K562 (cell line): Measurements from ENCODE around the gene PACS1. TPM values are rescaled to one million over a fixed set of nuclear protein-coding genes. Genes with fewer than 3 reads are reported as not detected.
A peak's percentile ranks its signal among the peaks of the same experiment; 100 is the strongest.

Experiments used
- ATAC-seq: fragments of 200-7000 bp; cut with Tn5 transposase; 3 replicates; pipeline ENCODE4 v1.9.1; 2020; ENCODE audit warnings: moderate library complexity
- BruUV-seq: library from RNA; stranded (reverse); fragments of 400-500 nt; replicated peaks from 2 replicates; lab custom pipeline; 2021; lab: Mats Ljungman, UMichigan
- CTCF ChIA-PET: fragments of 300-600 bp; formaldehyde crosslinking; extraction: SDS; loops from one replicate; lab custom pipeline; 2021; ENCODE audit warnings: low intra/inter-chr PET ratio; lab: Yijun Ruan, JAX
- POLR2A ChIA-PET: fragments of 300-600, 350-650 bp; sonication (Branson Sonifier 250); formaldehyde crosslinking; extraction: SDS; loops from one replicate; lab custom pipeline; 2021; ENCODE audit warnings: antibody characterized with exemption, inconsistent platforms; lab: Yijun Ruan, JAX
- DNase-seq, 4 experiments: peaks; one replicate each; pipeline versions ENCODE4 v3.0.0 to v3.0.0-alpha.2; 2011 to 2018; ENCODE audit warnings: low spot score in 3 of 4, mixed read lengths in 3 of 4; ENCODE audit errors: extremely low read depth in 1 of 4
- FAIRE-seq: peaks from 2 replicates; lab custom pipeline; 2011; peaks lifted over from hg19 to GRCh38; lab: Jason Lieb, UNC
- H2AFZ ChIP-seq: 2 replicates; pipeline ENCODE4 v1.6.0; 2011; ENCODE audit warnings: low read depth, low read length, control low read depth, inconsistent platforms
- H3K27ac ChIP-seq: fragments of 200-600 bp; 3 replicates; pipeline ENCODE4 v1.8.0; 2011; ENCODE audit warnings: low read depth, mild to moderate bottlenecking, control low read depth, inconsistent platforms, low read length, moderate library complexity, mixed read lengths; ENCODE audit errors: extremely low read depth
- H3K27me3 ChIP-seq, 2 experiments: fragments of 300-600 bp in 1 of 2; 2 replicates in 1 of 2; 3 replicates in 1 of 2; pipeline versions ENCODE4 v1.6.0 to v1.8.0; 2011; ENCODE audit warnings: inconsistent platforms in 2 of 2, low read length in 2 of 2, mild to moderate bottlenecking in 1 of 2, mixed read lengths in 1 of 2, moderate library complexity in 1 of 2; ENCODE audit not compliant: control insufficient read depth in 2 of 2, insufficient read depth in 2 of 2
- H3K36me3 ChIP-seq: fragments of 300-600 bp; 3 replicates; pipeline ENCODE4 v1.8.0; 2011; ENCODE audit warnings: mild to moderate bottlenecking, low read length, inconsistent platforms; ENCODE audit not compliant: control insufficient read depth, insufficient read depth
- H3K4me1 ChIP-seq, 2 experiments: fragments of 200-600 bp in 1 of 2; replicated peaks in 1 of 2; 2 replicates in 1 of 2; 3 replicates in 1 of 2; pipeline versions ENCODE4 v1.5.1 to v1.8.0; 2011; ENCODE audit warnings: inconsistent platforms in 2 of 2, low read length in 2 of 2, mild to moderate bottlenecking in 1 of 2, mixed read lengths in 1 of 2, moderate library complexity in 1 of 2; ENCODE audit not compliant: control insufficient read depth in 2 of 2, insufficient read depth in 2 of 2
- H3K4me2 ChIP-seq: 2 replicates; pipeline ENCODE4 v1.6.1; 2011; ENCODE audit warnings: low read length, control low read depth, inconsistent platforms, mixed read lengths; ENCODE audit not compliant: insufficient read depth
- H3K4me3 ChIP-seq: fragments of 200-600 bp; sonication (generic), shearing (Covaris generic); 2 replicates; pipeline ENCODE4 v1.5.1; 2016; ENCODE audit warnings: control low read depth, inconsistent platforms
- H3K79me2 ChIP-seq: fragments of 200-600 bp; 3 replicates; pipeline ENCODE4 v1.8.0; 2011; ENCODE audit warnings: low read length, inconsistent platforms; ENCODE audit not compliant: control insufficient read depth, insufficient read depth
- H3K9ac ChIP-seq, 2 experiments: 2 replicates each; pipeline versions ENCODE4 v1.6.0 to v1.6.1; 2011; ENCODE audit warnings: low read depth in 2 of 2, low read length in 2 of 2, control low read depth in 1 of 2, inconsistent platforms in 1 of 2, mild to moderate bottlenecking in 1 of 2, mixed read lengths in 1 of 2; ENCODE audit not compliant: insufficient read depth in 1 of 2
- H3K9me1 ChIP-seq: one replicate; pipeline ENCODE4 v1.6.0; 2011; ENCODE audit warnings: inconsistent platforms, mild to moderate bottlenecking, low read length, moderate library complexity; ENCODE audit not compliant: control insufficient read depth, insufficient read depth
- H3K9me3 ChIP-seq: replicated peaks from 2 replicates; pipeline ENCODE4 v1.5.1; 2011; ENCODE audit warnings: low read depth, low read length, inconsistent platforms; ENCODE audit not compliant: control insufficient read depth, insufficient read depth
- H4K20me1 ChIP-seq: replicated peaks from 2 replicates; pipeline ENCODE4 v1.6.1; 2011; ENCODE audit warnings: low read length, inconsistent platforms, mixed read lengths; ENCODE audit not compliant: control insufficient read depth, insufficient read depth
- ARID1B ChIP-seq: fragments of 450-650 bp; IDR thresholded peaks from 2 replicates; pipeline ENCODE4 v1.6.1; 2016; ENCODE audit warnings: antibody characterized with exemption, mild to moderate bottlenecking, inconsistent platforms
- CCNT2 ChIP-seq: IDR thresholded peaks from 2 replicates; pipeline ENCODE4 v1.6.1; 2011; ENCODE audit warnings: borderline replicate concordance, low read depth, mild to moderate bottlenecking, moderate library complexity, mixed read lengths, low read length; ENCODE audit not compliant: insufficient read length; ENCODE audit errors: extremely low read depth
- CREB3L1 ChIP-seq: fragments of 450-650 bp; IDR thresholded peaks from 2 replicates; pipeline ENCODE4 v1.6.1; 2014; ENCODE audit warnings: low read depth, mild to moderate bottlenecking, moderate library complexity, borderline replicate concordance
- FOXM1 ChIP-seq, 2 experiments: fragments of 450-650 bp in 1 of 2; sonication (generic) in 1 of 2; formaldehyde crosslinking in 1 of 2; IDR thresholded peaks; 2 replicates each; pipeline versions ENCODE4 v1.6.1 to v1.9.0; 2017 to 2022; ENCODE audit warnings: low read depth in 2 of 2, mild to moderate bottlenecking in 2 of 2, missing genetic modification reagents in 1 of 2, moderate library complexity in 1 of 2
- POLR2AphosphoS2 ChIP-seq: IDR thresholded peaks from 2 replicates; pipeline ENCODE4 v1.6.1; 2012; ENCODE audit warnings: low read length, improper control_type of control experiment
- SRF ChIP-seq, 2 experiments: fragments of 250-450, 450-650 bp in 1 of 2; sonication (Bioruptor Pico) in 1 of 2; sonication (generic) in 1 of 2; formaldehyde crosslinking; IDR thresholded peaks; 2 replicates each; pipeline versions ENCODE4 v1.5.0 to v1.5.1; 2020 to 2022; ENCODE audit warnings: mild to moderate bottlenecking in 1 of 2, missing genetic modification reagents in 1 of 2
- TBL1XR1 ChIP-seq, 2 experiments: IDR thresholded peaks; 2 replicates each; pipeline ENCODE4 v1.6.1; 2012; ENCODE audit warnings: improper control_type of control experiment in 2 of 2, low read length in 2 of 2, mild to moderate bottlenecking in 1 of 2
- WGBS: fragments of 100-300 bp; shearing (Covaris generic); methylation state at CpG from one replicate; pipeline ENCODE4 v1.1.6; 2016; ENCODE audit warnings: low coverage, mixed read lengths; ENCODE audit not compliant: insufficient coverage; ENCODE audit errors: missing lambda C conversion rate; 5-methylcytosine and 5-hydroxymethylcytosine counted together
- in situ Hi-C: fragments of 300-500 bp; cut with MboI; formaldehyde crosslinking; loops from 4 replicates; pipeline ENCODE4 v1.15.0; 2018; ENCODE audit warnings: inconsistent platforms, mixed read lengths
- intact Hi-C: fragments of 100-400 bp; cut with micrococcal nuclease; formaldehyde crosslinking; loops from 2 replicates; pipeline ENCODE4 v1.14.2; 2022
- polyA plus RNA-seq, 8 experiments: library from polyadenylated mRNA; depleted of rRNA in 4 of 8; stranded (reverse) in 5 of 8; unstranded in 3 of 8; fragments of >200 nt; fragmentation: Nextera tagmentation in 2 of 8; fragmentation: Illumina TruSeq in 1 of 8; extraction: Ambion mirVana in 2 of 8; extraction: Trizol in 1 of 8; gene quantifications; 2 replicates each; pipeline versions ENCODE4 v1.2.1 to v1.2.3, GENCODE V29; 2011 to 2014; ENCODE audit warnings: inconsistent platforms in 1 of 8, missing spikeins in 1 of 8
- total RNA-seq, 7 experiments: library from RNA; depleted of rRNA in 6 of 7; stranded (reverse); fragments of >200 nt in 6 of 7; fragmentation: Illumina TruSeq in 2 of 7; extraction: Trizol in 2 of 7; gene quantifications; 2 replicates each; pipeline versions ENCODE4 v1.2.1 to v1.2.3, GENCODE V29; 2011 to 2021; ENCODE audit warnings: low replicate concordance in 1 of 7
- TF ChIP-seq, protein P1 (sequence below): IDR thresholded peaks from 2 replicates; pipeline ENCODE4 v1.6.1; 2012; ENCODE audit warnings: low read depth, low read length, improper control_type of control experiment, borderline replicate concordance
- TF ChIP-seq, protein P2 (sequence below), 2 experiments: fragments of 150-350 bp in 1 of 2; IDR thresholded peaks; 2 replicates each; pipeline ENCODE4 v1.6.1; 2012 to 2016; ENCODE audit warnings: low read depth in 2 of 2, low read length in 2 of 2, mild to moderate bottlenecking in 1 of 2, moderate library complexity in 1 of 2
- TF ChIP-seq, protein P3 (sequence below): sonication (generic); formaldehyde crosslinking; IDR thresholded peaks from 2 replicates; pipeline ENCODE4 v1.9.0; 2022; ENCODE audit warnings: mild to moderate bottlenecking, missing genetic modification reagents

PACS1 gene
- total and polyA plus RNA-seq, 9 of the 15 experiments (the other 6 are each of a cell fraction or from before 2014, with no cell fraction given), result 0.34 to 28.1 (median 8.5) TPM

- BruUV-seq, result no TSS peak
- in situ Hi-C loops, result no loop called here
- peak overlapping the region in 1 of 2 experiments; percentile 57; a peak in 1 of 4 replicates for H3K9ac ChIP-seq
- TF ChIP-seq FOXM1 (IDR thresholded peaks at IDR 0.05; ENCODE audit: low read depth), result no peak
- 0 out of 2 replicates have a peak, but pooled peaks have one; percentile 7 for TF ChIP-seq FOXM1 (CRISPR knock-in tag; IDR thresholded peaks at IDR 0.05; ENCODE audit: low read depth)
- TF ChIP-seq SRF (CRISPR knock-in tag; IDR thresholded peaks at IDR 0.05), result 0 out of 4 replicates have a peak, but pooled peaks of 1 of the 2 experiments have one; percentile 26
- TF ChIP-seq CCNT2, result peak; percentile 68
- TF ChIP-seq, protein P1, sequence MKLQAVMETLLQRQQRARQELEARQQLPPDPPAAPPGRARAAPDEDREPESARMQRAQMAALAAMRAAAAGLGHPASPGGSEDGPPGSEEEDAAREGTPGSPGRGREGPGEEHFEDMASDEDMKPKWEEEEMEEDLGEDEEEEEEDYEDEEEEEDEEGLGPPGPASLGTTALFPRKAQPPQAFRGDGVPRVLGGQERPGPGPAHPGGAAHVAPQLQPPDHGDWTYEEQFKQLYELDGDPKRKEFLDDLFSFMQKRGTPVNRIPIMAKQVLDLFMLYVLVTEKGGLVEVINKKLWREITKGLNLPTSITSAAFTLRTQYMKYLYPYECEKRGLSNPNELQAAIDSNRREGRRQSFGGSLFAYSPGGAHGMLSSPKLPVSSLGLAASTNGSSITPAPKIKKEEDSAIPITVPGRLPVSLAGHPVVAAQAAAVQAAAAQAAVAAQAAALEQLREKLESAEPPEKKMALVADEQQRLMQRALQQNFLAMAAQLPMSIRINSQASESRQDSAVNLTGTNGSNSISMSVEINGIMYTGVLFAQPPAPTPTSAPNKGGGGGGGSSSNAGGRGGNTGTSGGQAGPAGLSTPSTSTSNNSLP, result 0 out of 2 replicates have a peak, but pooled peaks have one; percentile 21
- peak in 1 of 2 experiments; percentile 36; a peak in 1 of 4 replicates for TF ChIP-seq TBL1XR1 (IDR thresholded peaks at IDR 0.05; ENCODE audit: low read length in 2 of 2)
- peak; percentile 86 for TF ChIP-seq POLR2AphosphoS2
- TF ChIP-seq ARID1B, result no peak
- no peak for TF ChIP-seq CREB3L1
- TF ChIP-seq, protein P2, sequence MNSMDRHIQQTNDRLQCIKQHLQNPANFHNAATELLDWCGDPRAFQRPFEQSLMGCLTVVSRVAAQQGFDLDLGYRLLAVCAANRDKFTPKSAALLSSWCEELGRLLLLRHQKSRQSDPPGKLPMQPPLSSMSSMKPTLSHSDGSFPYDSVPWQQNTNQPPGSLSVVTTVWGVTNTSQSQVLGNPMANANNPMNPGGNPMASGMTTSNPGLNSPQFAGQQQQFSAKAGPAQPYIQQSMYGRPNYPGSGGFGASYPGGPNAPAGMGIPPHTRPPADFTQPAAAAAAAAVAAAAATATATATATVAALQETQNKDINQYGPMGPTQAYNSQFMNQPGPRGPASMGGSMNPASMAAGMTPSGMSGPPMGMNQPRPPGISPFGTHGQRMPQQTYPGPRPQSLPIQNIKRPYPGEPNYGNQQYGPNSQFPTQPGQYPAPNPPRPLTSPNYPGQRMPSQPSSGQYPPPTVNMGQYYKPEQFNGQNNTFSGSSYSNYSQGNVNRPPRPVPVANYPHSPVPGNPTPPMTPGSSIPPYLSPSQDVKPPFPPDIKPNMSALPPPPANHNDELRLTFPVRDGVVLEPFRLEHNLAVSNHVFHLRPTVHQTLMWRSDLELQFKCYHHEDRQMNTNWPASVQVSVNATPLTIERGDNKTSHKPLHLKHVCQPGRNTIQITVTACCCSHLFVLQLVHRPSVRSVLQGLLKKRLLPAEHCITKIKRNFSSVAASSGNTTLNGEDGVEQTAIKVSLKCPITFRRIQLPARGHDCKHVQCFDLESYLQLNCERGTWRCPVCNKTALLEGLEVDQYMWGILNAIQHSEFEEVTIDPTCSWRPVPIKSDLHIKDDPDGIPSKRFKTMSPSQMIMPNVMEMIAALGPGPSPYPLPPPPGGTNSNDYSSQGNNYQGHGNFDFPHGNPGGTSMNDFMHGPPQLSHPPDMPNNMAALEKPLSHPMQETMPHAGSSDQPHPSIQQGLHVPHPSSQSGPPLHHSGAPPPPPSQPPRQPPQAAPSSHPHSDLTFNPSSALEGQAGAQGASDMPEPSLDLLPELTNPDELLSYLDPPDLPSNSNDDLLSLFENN (IDR thresholded peaks at IDR 0.05; ENCODE audit: low read depth in 2 of 2, low read length in 2 of 2), result peak in 1 of 2 experiments; percentile 66; a peak in 2 of 4 replicates
- TF ChIP-seq, protein P3, sequence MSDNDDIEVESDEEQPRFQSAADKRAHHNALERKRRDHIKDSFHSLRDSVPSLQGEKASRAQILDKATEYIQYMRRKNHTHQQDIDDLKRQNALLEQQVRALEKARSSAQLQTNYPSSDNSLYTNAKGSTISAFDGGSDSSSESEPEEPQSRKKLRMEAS (CRISPR knock-in tag), result peak; percentile 45
These were observed 212.7 kb downstream of the PACS1 start for GRCh38 chr11:66282468-66283455.

More at GRCh38 chr11:66282468-66283455, 212.7 kb downstream of the PACS1 start:
- WGBS, result 12% methylated on average over 30 of the region's 35 CpGs
- intact Hi-C loops, result no loop called here
- Histone ChIP-seq H2AFZ (no peak overlapping the region), H3K9me1 (peaks cover 4% of the 10 kb centered on the region), H3K4me2 (no peak overlapping the region; the same call in 1 of the 2 replicates), H3K27me3 (no peaks in the 10 kb centered on the region), H3K4me1 (peaks cover 8 to 52% of the 10 kb centered on the region in 2 experiments; a peak in 3 of 5 replicates), H3K79me2 (peaks cover 12% of the 10 kb centered on the region), H4K20me1 (peaks cover 23% of the 10 kb centered on the region), H3K4me3 (no peak overlapping the region), H3K9me3 (no peaks in the 10 kb centered on the region), H3K27ac (no peak overlapping the region), H3K36me3 (peaks cover 37% of the 10 kb centered on the region; the same call in 2 of the 3 replicates)
- POLR2A ChIA-PET, result interaction anchor here (0.5 to 3.7 kb wide), 6 partner anchors 8 to 1796 kb away, joined by 3 to 21 read pairs (median 3); no protein-coding TSS in a partner anchor
- ATAC-seq (peak; percentile 96), FAIRE-seq (peak; percentile 96), DNase-seq (peak; percentile 96 to 98 (median 96))
- CTCF ChIA-PET, result interaction anchor here (0.7 to 1.5 kb wide), 4 partner anchors 45 to 107 kb away, joined by 3 to 17 read pairs (median 6); no protein-coding TSS in a partner anchor
